Measurements from ENCODE around the gene CSNK2B.

CSNK2B gene

DNA sequence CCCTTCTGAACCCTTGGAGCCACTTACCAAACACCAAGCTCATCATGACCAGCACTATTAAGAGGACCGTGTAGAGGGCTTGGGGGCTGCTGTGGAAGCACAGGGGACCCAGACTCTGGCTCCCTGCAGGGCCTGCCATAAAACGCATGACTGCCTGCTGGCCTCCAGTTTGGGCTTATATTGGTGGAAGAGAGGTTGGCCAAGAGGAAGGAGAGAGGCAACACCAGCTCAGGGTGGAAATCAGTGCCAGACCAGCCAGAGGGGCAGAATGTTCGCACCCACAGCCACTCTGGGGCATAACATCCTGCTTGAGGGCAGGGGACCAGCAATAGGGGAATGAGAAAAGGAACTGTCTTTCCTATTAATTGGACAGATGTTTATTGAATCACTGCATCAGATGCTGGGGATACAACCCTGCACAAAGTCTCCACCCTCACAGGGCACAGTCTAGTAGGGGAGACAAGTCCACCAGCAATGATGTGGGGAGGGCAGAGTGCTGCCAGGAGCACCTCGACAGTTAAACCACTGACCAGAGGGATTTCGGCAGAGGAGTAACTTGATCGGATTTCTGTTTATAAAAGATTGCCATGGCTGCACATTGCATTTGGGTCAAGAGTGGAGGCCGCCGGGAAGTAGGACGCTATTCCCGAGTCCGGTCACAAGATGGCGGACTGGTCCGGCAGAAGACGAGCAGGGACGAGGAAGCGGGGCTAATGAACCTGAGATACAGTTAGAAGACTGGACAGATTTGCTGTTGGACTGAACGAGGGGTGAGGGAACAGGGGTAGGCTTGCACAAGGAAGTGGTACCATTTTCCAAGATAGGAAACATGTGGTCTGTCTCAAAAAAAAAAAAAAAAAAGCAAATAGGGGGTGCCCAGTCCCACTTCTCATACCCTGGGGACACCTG, 14.6 kb downstream of the CSNK2B start, which contains the start of gene LY6G5C (continued):
- TF ChIP-seq, protein P1, sequence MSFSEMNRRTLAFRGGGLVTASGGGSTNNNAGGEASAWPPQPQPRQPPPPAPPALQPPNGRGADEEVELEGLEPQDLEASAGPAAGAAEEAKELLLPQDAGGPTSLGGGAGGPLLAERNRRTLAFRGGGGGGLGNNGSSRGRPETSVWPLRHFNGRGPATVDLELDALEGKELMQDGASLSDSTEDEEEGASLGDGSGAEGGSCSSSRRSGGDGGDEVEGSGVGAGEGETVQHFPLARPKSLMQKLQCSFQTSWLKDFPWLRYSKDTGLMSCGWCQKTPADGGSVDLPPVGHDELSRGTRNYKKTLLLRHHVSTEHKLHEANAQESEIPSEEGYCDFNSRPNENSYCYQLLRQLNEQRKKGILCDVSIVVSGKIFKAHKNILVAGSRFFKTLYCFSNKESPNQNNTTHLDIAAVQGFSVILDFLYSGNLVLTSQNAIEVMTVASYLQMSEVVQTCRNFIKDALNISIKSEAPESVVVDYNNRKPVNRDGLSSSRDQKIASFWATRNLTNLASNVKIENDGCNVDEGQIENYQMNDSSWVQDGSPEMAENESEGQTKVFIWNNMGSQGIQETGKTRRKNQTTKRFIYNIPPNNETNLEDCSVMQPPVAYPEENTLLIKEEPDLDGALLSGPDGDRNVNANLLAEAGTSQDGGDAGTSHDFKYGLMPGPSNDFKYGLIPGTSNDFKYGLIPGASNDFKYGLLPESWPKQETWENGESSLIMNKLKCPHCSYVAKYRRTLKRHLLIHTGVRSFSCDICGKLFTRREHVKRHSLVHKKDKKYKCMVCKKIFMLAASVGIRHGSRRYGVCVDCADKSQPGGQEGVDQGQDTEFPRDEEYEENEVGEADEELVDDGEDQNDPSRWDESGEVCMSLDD (tag by site-specific recombination; IDR thresholded peaks at IDR 0.05) = no peak
- TF ChIP-seq ZNF23 (tag by site-specific recombination; IDR thresholded peaks at IDR 0.05; ENCODE audit: borderline replicate concordance) = no peak
- TF ChIP-seq, protein P2, sequence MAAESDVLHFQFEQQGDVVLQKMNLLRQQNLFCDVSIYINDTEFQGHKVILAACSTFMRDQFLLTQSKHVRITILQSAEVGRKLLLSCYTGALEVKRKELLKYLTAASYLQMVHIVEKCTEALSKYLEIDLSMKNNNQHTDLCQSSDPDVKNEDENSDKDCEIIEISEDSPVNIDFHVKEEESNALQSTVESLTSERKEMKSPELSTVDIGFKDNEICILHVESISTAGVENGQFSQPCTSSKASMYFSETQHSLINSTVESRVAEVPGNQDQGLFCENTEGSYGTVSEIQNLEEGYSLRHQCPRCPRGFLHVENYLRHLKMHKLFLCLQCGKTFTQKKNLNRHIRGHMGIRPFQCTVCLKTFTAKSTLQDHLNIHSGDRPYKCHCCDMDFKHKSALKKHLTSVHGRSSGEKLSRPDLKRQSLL (tag by site-specific recombination; IDR thresholded peaks at IDR 0.05) = no peak
- TF ChIP-seq ZNF654 (tag by site-specific recombination; IDR thresholded peaks at IDR 0.05; ENCODE audit: low read depth) = peak; percentile 98
- TF ChIP-seq ZSCAN30 (tag by site-specific recombination; IDR thresholded peaks at IDR 0.05) = peak; percentile 28; the same call in 1 of the 2 replicates
- TF ChIP-seq, protein P3, sequence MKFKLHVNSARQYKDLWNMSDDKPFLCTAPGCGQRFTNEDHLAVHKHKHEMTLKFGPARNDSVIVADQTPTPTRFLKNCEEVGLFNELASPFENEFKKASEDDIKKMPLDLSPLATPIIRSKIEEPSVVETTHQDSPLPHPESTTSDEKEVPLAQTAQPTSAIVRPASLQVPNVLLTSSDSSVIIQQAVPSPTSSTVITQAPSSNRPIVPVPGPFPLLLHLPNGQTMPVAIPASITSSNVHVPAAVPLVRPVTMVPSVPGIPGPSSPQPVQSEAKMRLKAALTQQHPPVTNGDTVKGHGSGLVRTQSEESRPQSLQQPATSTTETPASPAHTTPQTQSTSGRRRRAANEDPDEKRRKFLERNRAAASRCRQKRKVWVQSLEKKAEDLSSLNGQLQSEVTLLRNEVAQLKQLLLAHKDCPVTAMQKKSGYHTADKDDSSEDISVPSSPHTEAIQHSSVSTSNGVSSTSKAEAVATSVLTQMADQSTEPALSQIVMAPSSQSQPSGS (tag by site-specific recombination; IDR thresholded peaks at IDR 0.05; ENCODE audit: low read depth) = no peak
- 0 out of 2 replicates have a peak, but pooled peaks have one; percentile 25 for TF ChIP-seq ZNF324 (tag by site-specific recombination; IDR thresholded peaks at IDR 0.05)
- peak; percentile 34; the same call in 1 of the 2 replicates for TF ChIP-seq ZNF2 (tag by site-specific recombination; IDR thresholded peaks at IDR 0.05)
- TF ChIP-seq ZNF768 (tag by site-specific recombination; IDR thresholded peaks at IDR 0.05) = no peak
- TF ChIP-seq ZNF214 (tag by site-specific recombination; IDR thresholded peaks at IDR 0.05; ENCODE audit: borderline replicate concordance) = no peak
- TF ChIP-seq ZNF501 (tag by site-specific recombination; IDR thresholded peaks at IDR 0.05) = no peak
- TF ChIP-seq ZNF621 (tag by site-specific recombination; IDR thresholded peaks at IDR 0.05) = no peak
- no peak for TF ChIP-seq ZNF202 (tag by site-specific recombination; IDR thresholded peaks at IDR 0.05; ENCODE audit: borderline replicate concordance)
- TF ChIP-seq ZBTB20 (tag by site-specific recombination; IDR thresholded peaks at IDR 0.05) = no peak
- TF ChIP-seq ZNF10 (tag by site-specific recombination; IDR thresholded peaks at IDR 0.05) = no peak
- no peak for TF ChIP-seq MZF1 (tag by site-specific recombination; IDR thresholded peaks at IDR 0.05; ENCODE audit: borderline replicate concordance)
- TF ChIP-seq, protein P4, sequence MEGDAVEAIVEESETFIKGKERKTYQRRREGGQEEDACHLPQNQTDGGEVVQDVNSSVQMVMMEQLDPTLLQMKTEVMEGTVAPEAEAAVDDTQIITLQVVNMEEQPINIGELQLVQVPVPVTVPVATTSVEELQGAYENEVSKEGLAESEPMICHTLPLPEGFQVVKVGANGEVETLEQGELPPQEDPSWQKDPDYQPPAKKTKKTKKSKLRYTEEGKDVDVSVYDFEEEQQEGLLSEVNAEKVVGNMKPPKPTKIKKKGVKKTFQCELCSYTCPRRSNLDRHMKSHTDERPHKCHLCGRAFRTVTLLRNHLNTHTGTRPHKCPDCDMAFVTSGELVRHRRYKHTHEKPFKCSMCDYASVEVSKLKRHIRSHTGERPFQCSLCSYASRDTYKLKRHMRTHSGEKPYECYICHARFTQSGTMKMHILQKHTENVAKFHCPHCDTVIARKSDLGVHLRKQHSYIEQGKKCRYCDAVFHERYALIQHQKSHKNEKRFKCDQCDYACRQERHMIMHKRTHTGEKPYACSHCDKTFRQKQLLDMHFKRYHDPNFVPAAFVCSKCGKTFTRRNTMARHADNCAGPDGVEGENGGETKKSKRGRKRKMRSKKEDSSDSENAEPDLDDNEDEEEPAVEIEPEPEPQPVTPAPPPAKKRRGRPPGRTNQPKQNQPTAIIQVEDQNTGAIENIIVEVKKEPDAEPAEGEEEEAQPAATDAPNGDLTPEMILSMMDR (tag by site-specific recombination; IDR thresholded peaks at IDR 0.05) = peak; percentile 68; the same call in 1 of the 2 replicates
- no peak for TF ChIP-seq SALL2 (tag by site-specific recombination; IDR thresholded peaks at IDR 0.05; ENCODE audit: borderline replicate concordance)
- TF ChIP-seq, protein P5, sequence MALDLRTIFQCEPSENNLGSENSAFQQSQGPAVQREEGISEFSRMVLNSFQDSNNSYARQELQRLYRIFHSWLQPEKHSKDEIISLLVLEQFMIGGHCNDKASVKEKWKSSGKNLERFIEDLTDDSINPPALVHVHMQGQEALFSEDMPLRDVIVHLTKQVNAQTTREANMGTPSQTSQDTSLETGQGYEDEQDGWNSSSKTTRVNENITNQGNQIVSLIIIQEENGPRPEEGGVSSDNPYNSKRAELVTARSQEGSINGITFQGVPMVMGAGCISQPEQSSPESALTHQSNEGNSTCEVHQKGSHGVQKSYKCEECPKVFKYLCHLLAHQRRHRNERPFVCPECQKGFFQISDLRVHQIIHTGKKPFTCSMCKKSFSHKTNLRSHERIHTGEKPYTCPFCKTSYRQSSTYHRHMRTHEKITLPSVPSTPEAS (tag by site-specific recombination; IDR thresholded peaks at IDR 0.05) = no peak
- no peak for TF ChIP-seq ZNF114 (tag by site-specific recombination; IDR thresholded peaks at IDR 0.05)
- no peak for TF ChIP-seq ZNF335 (tag by site-specific recombination; conservative IDR thresholded peaks at IDR 0.05)
- TF ChIP-seq ZNF629 (tag by site-specific recombination; IDR thresholded peaks at IDR 0.05) = 0 out of 2 replicates have a peak, but pooled peaks have one; percentile 17
- TF ChIP-seq, protein P6, sequence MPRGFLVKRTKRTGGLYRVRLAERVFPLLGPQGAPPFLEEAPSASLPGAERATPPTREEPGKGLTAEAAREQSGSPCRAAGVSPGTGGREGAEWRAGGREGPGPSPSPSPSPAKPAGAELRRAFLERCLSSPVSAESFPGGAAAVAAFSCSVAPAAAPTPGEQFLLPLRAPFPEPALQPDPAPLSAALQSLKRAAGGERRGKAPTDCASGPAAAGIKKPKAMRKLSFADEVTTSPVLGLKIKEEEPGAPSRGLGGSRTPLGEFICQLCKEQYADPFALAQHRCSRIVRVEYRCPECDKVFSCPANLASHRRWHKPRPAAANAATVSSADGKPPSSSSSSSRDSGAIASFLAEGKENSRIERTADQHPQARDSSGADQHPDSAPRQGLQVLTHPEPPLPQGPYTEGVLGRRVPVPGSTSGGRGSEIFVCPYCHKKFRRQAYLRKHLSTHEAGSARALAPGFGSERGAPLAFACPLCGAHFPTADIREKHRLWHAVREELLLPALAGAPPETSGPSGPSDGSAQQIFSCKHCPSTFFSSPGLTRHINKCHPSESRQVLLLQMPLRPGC (tag by site-specific recombination; IDR thresholded peaks at IDR 0.05) = no peak
- TF ChIP-seq PRDM1 (tag by site-specific recombination; IDR thresholded peaks at IDR 0.05) = no peak
- TF ChIP-seq ZNF223 (tag by site-specific recombination; IDR thresholded peaks at IDR 0.05) = no peak
- no peak for TF ChIP-seq ZNF555 (tag by site-specific recombination; conservative IDR thresholded peaks at IDR 0.05)
- no peak for TF ChIP-seq ZNF701 (tag by site-specific recombination; IDR thresholded peaks at IDR 0.05)
- TF ChIP-seq ZNF560 (tag by site-specific recombination; IDR thresholded peaks at IDR 0.05; ENCODE audit: borderline replicate concordance) = no peak
- TF ChIP-seq ZNF670 (tag by site-specific recombination; IDR thresholded peaks at IDR 0.05; ENCODE audit: low read depth) = no peak
- no peak for TF ChIP-seq KLF8 (tag by site-specific recombination; IDR thresholded peaks at IDR 0.05)
